GM19452 (cell line): ENCODE data around the gene LDLRAD2.

Source experiments
- ATAC-seq: cut with Tn5 transposase; IDR thresholded peaks from one replicate; pipeline ENCODE4 v1.9.1; 2021; ENCODE audit not compliant: unreplicated experiment

The LDLRAD2 gene

GRCh38 chr1:21857840-21858670 is 46.0 kb downstream of the LDLRAD2 start:
- ATAC-seq = no peak

GRCh38 chr1:21859669-21860179 is 47.7 kb downstream of the LDLRAD2 start:
- no peak for ATAC-seq

GRCh38 chr1:21860971-21861370 is 48.9 kb downstream of the LDLRAD2 start:
- no peak for ATAC-seq

GRCh38 chr1:21861602-21862429 is 49.8 kb downstream of the LDLRAD2 start:
- ATAC-seq = no peak

GRCh38 chr1:21863981-21864380 is 51.9 kb downstream of the LDLRAD2 start:
- no peak for ATAC-seq

- no peak for ATAC-seq
These were observed 52.7 kb downstream of the LDLRAD2 start for GRCh38 chr1:21864730-21865129.

- no peak for ATAC-seq
These were observed 53.5 kb downstream of the LDLRAD2 start for GRCh38 chr1:21865609-21865942.

- peak; percentile 72 for ATAC-seq
These were observed 54.1 kb downstream of the LDLRAD2 start for GRCh38 chr1:21865943-21866706.

GRCh38 chr1:21866707-21867043 is 54.6 kb downstream of the LDLRAD2 start:
- no peak for ATAC-seq

- no peak for ATAC-seq
These were observed 55.5 kb downstream of the LDLRAD2 start for GRCh38 chr1:21867451-21867996.

GRCh38 chr1:21868482-21868881 is 56.4 kb downstream of the LDLRAD2 start:
- ATAC-seq = no peak

- ATAC-seq = no peak
These were observed 56.9 kb downstream of the LDLRAD2 start for GRCh38 chr1:21868941-21869454.

- ATAC-seq = no peak
These were observed 57.6 kb downstream of the LDLRAD2 start for GRCh38 chr1:21869620-21870121.

GRCh38 chr1:21870611-21871010 is 58.5 kb downstream of the LDLRAD2 start:
- ATAC-seq = no peak

- ATAC-seq = no peak
These were observed 59.9 kb downstream of the LDLRAD2 start for GRCh38 chr1:21871943-21872342.

GRCh38 chr1:21872445-21873079 is 60.5 kb downstream of the LDLRAD2 start:
- no peak for ATAC-seq

GRCh38 chr1:21873174-21873573 is 61.1 kb downstream of the LDLRAD2 start:
- ATAC-seq = no peak

- ATAC-seq = no peak
These were observed 61.7 kb downstream of the LDLRAD2 start for GRCh38 chr1:21873761-21874160.

GRCh38 chr1:21874328-21874727 is 62.3 kb downstream of the LDLRAD2 start:
- no peak for ATAC-seq
